ENCODE data around the gene ARHGAP42.

- TF ChIP-seq EZH2 (IDR thresholded peaks at IDR 0.05; ENCODE audit: insufficient read depth, poor library complexity, severe bottlenecking) (no peak), EZH2phosphoT487 (IDR thresholded peaks at IDR 0.05; ENCODE audit: insufficient read depth, low read depth) (no peak)
Observed at GRCh38 chr11:100727410-100727809, 40.3 kb downstream of the ARHGAP42 start.
